ENCODE data around the gene CACNG1.

GRCh38 chr17:67021743-67022450, 22.5 kb upstream of the CACNG1 start:
- TF ChIP-seq MYC (IDR thresholded peaks at IDR 0.05; ENCODE audit: low read depth, low read length) (no peak), CTCF (IDR thresholded peaks at IDR 0.05; ENCODE audit: extremely low read depth in 1 of 2, insufficient read depth in 1 of 2, low read depth in 1 of 2, low read length in 2 of 2) (no peak), MAX (IDR thresholded peaks at IDR 0.05; ENCODE audit: insufficient read depth, insufficient read length) (no peak), POLR2A (IDR thresholded peaks at IDR 0.05; ENCODE audit: low read depth, low read length) (no peak), JUN (IDR thresholded peaks at IDR 0.05; ENCODE audit: borderline replicate concordance, insufficient read depth, insufficient read length, low read depth) (no peak), POLR2AphosphoS5 (IDR thresholded peaks at IDR 0.05; ENCODE audit: insufficient read depth, low read depth, low read length) (no peak), FOS (IDR thresholded peaks at IDR 0.05; ENCODE audit: borderline replicate concordance, insufficient read depth, low read length) (no peak), EZH2 (IDR thresholded peaks at IDR 0.05; ENCODE audit: borderline replicate concordance, low read depth, low read length, severe bottlenecking) (no peak)

Measured in endothelial cell of umbilical vein (primary cell).